Hepatocyte (in vitro differentiated cells): ENCODE data around the gene TSPAN9. TPM values are rescaled to one million over a fixed set of nuclear protein-coding genes. Genes with fewer than 3 reads are reported as not detected.
A peak's percentile ranks its signal among the peaks of the same experiment; 100 is the strongest.

Experiments used
- DNase-seq: peaks from one replicate; pipeline ENCODE4 v3.0.0-alpha.2; 2016; ENCODE audit warnings: low spot score
- H2AFZ ChIP-seq: fragments of 200-600 bp; sonication (generic); 2 replicates; pipeline ENCODE4 v1.6.0; 2016; ENCODE audit warnings: antibody characterized with exemption, mild to moderate bottlenecking
- H3K27ac ChIP-seq: fragments of 200-600 bp; sonication (generic); 2 replicates; pipeline ENCODE4 v1.5.1; 2016; ENCODE audit warnings: mild to moderate bottlenecking
- H3K27me3 ChIP-seq: fragments of 200-600 bp; sonication (generic); 2 replicates; pipeline ENCODE4 v1.6.1; 2016
- H3K36me3 ChIP-seq: fragments of 200-600 bp; sonication (generic); replicated peaks from 2 replicates; pipeline ENCODE4 v1.5.1; 2016; ENCODE audit warnings: low read depth; ENCODE audit not compliant: insufficient read depth
- H3K4me1 ChIP-seq: fragments of 200-600 bp; sonication (generic); 2 replicates; pipeline ENCODE4 v1.5.1; 2016; ENCODE audit warnings: mild to moderate bottlenecking, moderate library complexity; ENCODE audit not compliant: insufficient read depth
- H3K4me2 ChIP-seq: fragments of 200-600 bp; sonication (generic); 2 replicates; pipeline ENCODE4 v1.6.0; 2016
- H3K4me3 ChIP-seq: fragments of 200-600 bp; sonication (generic); 2 replicates; pipeline ENCODE4 v1.5.1; 2016; ENCODE audit warnings: mild to moderate bottlenecking
- H3K79me2 ChIP-seq: fragments of 200-600 bp; sonication (generic); 2 replicates; pipeline ENCODE4 v1.6.0; 2017; ENCODE audit warnings: mild to moderate bottlenecking
- H3K9me2 ChIP-seq: fragments of 200-600 bp; sonication (generic); replicated peaks from 2 replicates; pipeline ENCODE4 v1.6.0; 2017; ENCODE audit warnings: mild to moderate bottlenecking; ENCODE audit not compliant: insufficient read depth
- H3K9me3 ChIP-seq: fragments of 200-600 bp; sonication (generic); 2 replicates; pipeline ENCODE4 v1.5.1; 2016; ENCODE audit warnings: low read depth, mild to moderate bottlenecking
- H4K20me1 ChIP-seq: fragments of 200-600 bp; sonication (generic); 2 replicates; pipeline ENCODE4 v1.6.0; 2016; ENCODE audit warnings: mild to moderate bottlenecking; ENCODE audit not compliant: insufficient read depth, poor library complexity, severe bottlenecking
- CTCF ChIP-seq: fragments of 200-600 bp; sonication (generic); IDR thresholded peaks from 2 replicates; pipeline ENCODE4 v1.5.1; 2016; ENCODE audit warnings: antibody characterized with exemption, mild to moderate bottlenecking; ENCODE audit not compliant: poor library complexity
- EZH2 ChIP-seq: fragments of 200-600 bp; sonication (generic); IDR thresholded peaks from 2 replicates; pipeline ENCODE4 v1.6.1; 2016; ENCODE audit warnings: antibody characterized with exemption, mild to moderate bottlenecking, borderline replicate concordance
- EZH2phosphoT487 ChIP-seq: fragments of 200-600 bp; sonication (generic); IDR thresholded peaks from one replicate; pipeline ENCODE4 v1.6.1; 2018; ENCODE audit warnings: antibody characterized with exemption, mild to moderate bottlenecking, low read depth, moderate library complexity; ENCODE audit not compliant: unreplicated experiment, severe bottlenecking
- WGBS: methylation state at CpG from one replicate; pipeline ENCODE4 v1.1.6; 2016; ENCODE audit warnings: low lambda C conversion rate; ENCODE audit errors: missing lambda C conversion rate; 5-methylcytosine and 5-hydroxymethylcytosine counted together
- polyA plus RNA-seq: library from polyadenylated mRNA; unstranded; fragments of >200 nt; fragmentation: Nextera tagmentation; extraction: Ambion mirVana; gene quantifications from 2 replicates; pipeline ENCODE4 v1.2.1, GENCODE V29; 2016
- total RNA-seq: library from RNA; depleted of rRNA; stranded (reverse); fragments of >200 nt; gene quantifications from 2 replicates; pipeline ENCODE4 v1.2.3, GENCODE V29; 2014

TSPAN9 gene
- total and polyA plus RNA-seq, 2 experiments from 2014 or later, result 16.6 to 38.6 TPM

GRCh38 chr12:3073438-3074250 is 3.5 kb upstream of the TSPAN9 start:
- no peak overlapping the region for H3K27ac ChIP-seq
- no peak overlapping the region for H2AFZ ChIP-seq
- 27% methylated on average over 13 of the region's 13 CpGs for WGBS

GRCh38 chr12:3075315-3075714 is 1.9 kb upstream of the TSPAN9 start:
- 89% methylated on average over 6 of the region's 6 CpGs for WGBS
- Histone ChIP-seq H3K4me2 (no peak overlapping the region), H2AFZ (no peak overlapping the region), H3K4me3 (no peak overlapping the region), H4K20me1 (no peaks in the 10 kb centered on the region), H3K4me1 (peaks cover 6% of the 10 kb centered on the region), H3K27me3 (no peaks in the 10 kb centered on the region), H3K27ac (no peak overlapping the region), H3K36me3 (no peaks in the 10 kb centered on the region), H3K79me2 (peaks cover 27% of the 10 kb centered on the region), H3K9me2 (no peaks in the 10 kb centered on the region), H3K9me3 (no peaks in the 10 kb centered on the region)
- TF ChIP-seq EZH2phosphoT487 (no peak), EZH2 (no peak), CTCF (no peak)
- no peak for DNase-seq

More at GRCh38 chr12:3073438-3074250, 3.5 kb upstream of the TSPAN9 start:
- H3K4me3 ChIP-seq, result no peak overlapping the region
- H4K20me1 ChIP-seq, result no peaks in the 10 kb centered on the region
- TF ChIP-seq CTCF (peak; percentile 98), EZH2phosphoT487 (no peak)
- no peak overlapping the region for H3K4me2 ChIP-seq
- H3K9me3 ChIP-seq, result no peaks in the 10 kb centered on the region
- H3K9me2 ChIP-seq, result no peaks in the 10 kb centered on the region
- no peaks in the 10 kb centered on the region for H3K27me3 ChIP-seq
- DNase-seq, result peak; percentile 87
- H3K79me2 ChIP-seq, result peaks cover 12% of the 10 kb centered on the region
- H3K36me3 ChIP-seq, result no peaks in the 10 kb centered on the region
- H3K4me1 ChIP-seq, result peaks cover 14% of the 10 kb centered on the region

DNA sequence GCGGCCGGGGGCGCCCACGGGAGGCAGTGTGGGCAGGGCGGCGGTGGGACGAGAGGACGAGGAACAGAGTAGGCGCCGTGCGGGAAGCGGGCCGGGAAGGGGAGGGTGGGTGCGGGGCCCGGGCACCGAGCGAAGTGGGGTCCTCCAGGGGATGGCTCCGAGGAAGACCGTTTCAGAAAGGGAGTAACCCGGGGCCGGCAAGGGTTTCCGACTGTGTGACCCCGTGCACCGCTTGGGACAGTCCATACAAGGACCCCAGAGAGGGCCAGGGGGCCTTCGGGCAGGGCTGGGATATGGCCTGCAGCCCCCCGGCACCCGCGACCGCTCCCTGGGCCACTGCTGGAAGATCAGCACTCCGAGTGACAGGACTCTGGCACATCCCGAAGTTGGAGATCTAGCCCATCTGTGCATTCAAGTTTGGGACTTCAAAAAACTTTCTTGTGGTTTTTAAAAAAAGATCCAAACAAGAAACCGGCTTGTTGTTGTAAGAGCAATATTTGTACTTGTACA is 448 bp downstream of the TSPAN9 start:
- Histone ChIP-seq H3K9me2 (no peaks in the 10 kb centered on the region), H4K20me1 (no peaks in the 10 kb centered on the region), H3K4me1 (peaks cover 12% of the 10 kb centered on the region), H3K27me3 (no peaks in the 10 kb centered on the region), H3K4me2 (peak overlapping the region; percentile 98), H3K4me3 (peak overlapping the region; percentile 65), H3K9me3 (no peaks in the 10 kb centered on the region), H2AFZ (peak overlapping the region; percentile 54), H3K36me3 (no peaks in the 10 kb centered on the region), H3K79me2 (peaks cover 35% of the 10 kb centered on the region), H3K27ac (peak overlapping the region; percentile 79)
- peak; percentile 37 for DNase-seq
- 2% methylated on average over 13 of the region's 32 CpGs for WGBS
- TF ChIP-seq EZH2phosphoT487, result no peak
- TF ChIP-seq EZH2, result no peak
- no peak for TF ChIP-seq CTCF
